ENCODE data around the gene DLX6.

GRCh38 chr7:97011104-97011503, 5.8 kb downstream of the DLX6 start:
- TF ChIP-seq CTCF (IDR thresholded peaks at IDR 0.05; ENCODE audit: low read depth, low read length), result no peak
- no peak for TF ChIP-seq MAX (IDR thresholded peaks at IDR 0.05; ENCODE audit: low read depth, low read length)

All from NB4 (cell line).